Upper lobe of left lung (tissue), 4 donors: ENCODE results near the gene PMVK.

Experiments
- CTCF ChIP-seq, 6 experiments: fragments of 450-650 bp in 4 of 6; fragments of 200-600 bp in 2 of 6; sonication (generic) in 2 of 6; IDR thresholded peaks; one replicate each; pipeline ENCODE4 v1.5.1; 2016 to 2019; ENCODE audit warnings: antibody characterized with exemption in 6 of 6
- POLR2A ChIP-seq, 4 donors: fragments of 450-650 bp; IDR thresholded peaks; one replicate each; pipeline ENCODE4 v1.5.1; 2016 to 2017; ENCODE audit warnings: antibody characterized with exemption in 4 of 4, mild to moderate bottlenecking in 2 of 4
- POLR2AphosphoS5 ChIP-seq, 2 donors: sonication (generic); formaldehyde crosslinking; IDR thresholded peaks; one replicate each; pipeline ENCODE4 v1.5.1; 2017; ENCODE audit warnings: antibody characterized with exemption in 2 of 2

DNA sequence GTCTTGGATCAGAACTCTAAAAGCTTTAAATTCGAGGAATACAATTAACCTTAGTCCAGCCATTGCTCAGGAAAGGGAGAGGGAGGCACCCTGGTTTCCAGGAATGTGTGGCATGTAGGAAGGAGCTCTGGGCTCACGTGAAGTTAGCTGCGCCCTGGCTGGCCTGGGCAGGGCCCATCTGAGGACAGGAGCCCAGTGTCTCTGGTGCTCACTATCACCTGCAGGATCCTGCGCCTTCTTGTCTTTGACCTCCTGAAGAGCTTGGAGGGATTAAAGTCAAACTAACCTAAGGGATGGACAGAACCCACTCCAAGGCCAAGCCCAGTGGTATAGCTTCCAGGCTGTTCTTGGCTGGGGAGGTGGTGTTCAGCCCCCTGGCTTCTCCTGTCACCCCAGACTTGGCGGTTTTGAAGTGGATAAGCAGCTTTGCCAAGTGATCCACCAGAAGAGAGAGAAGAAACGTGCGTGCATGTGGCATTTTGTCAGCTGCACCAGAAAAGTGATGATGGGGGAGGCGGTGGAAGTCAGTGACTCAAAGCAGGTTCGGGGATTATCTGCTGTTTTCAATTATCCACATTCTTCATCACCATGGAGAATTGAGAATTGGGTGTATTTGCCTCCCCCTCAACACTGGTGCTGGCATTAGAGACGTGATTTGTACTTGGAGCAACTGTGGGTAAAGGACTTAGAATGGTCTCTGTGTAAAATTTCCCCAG is 54.5 kb downstream of the PMVK start:
- TF ChIP-seq POLR2A (IDR thresholded peaks at IDR 0.05) (no peak), CTCF (IDR thresholded peaks at IDR 0.05) (no peak), POLR2AphosphoS5 (IDR thresholded peaks at IDR 0.05) (no peak)
